SW 1271 (cell line): Measurements from ENCODE around the gene CMTM1.

Experiments used
- DNase-seq, 2 experiments: peaks; one replicate each; lab custom pipeline; 2025; lab: John Stamatoyannopoulos, UW

The CMTM1 gene

GRCh38 chr16:66566051-66566901 is at the start of gene CMTM1:
CMTM1 (plus strand) TSS chr16:66566439; CDS start chr16:66566514, 75 bp downstream.
- no peak for DNase-seq

- no peak for DNase-seq
Measured at GRCh38 chr16:66516509-66516807, 49.8 kb upstream of the CMTM1 start.

- DNase-seq = peak; percentile 95 to 98
Measured at GRCh38 chr16:66516808-66517585, 49.2 kb upstream of the CMTM1 start.

- DNase-seq = no peak
Measured at GRCh38 chr16:66517586-66518263, 48.5 kb upstream of the CMTM1 start.

- no peak for DNase-seq
Measured at GRCh38 chr16:66519482-66520373, 46.5 kb upstream of the CMTM1 start.

GRCh38 chr16:66520406-66521170 is 45.7 kb upstream of the CMTM1 start:
- no peak for DNase-seq

GRCh38 chr16:66521252-66521713 is 45.0 kb upstream of the CMTM1 start:
- no peak for DNase-seq

- DNase-seq = peak; percentile 49 to 83
Measured at GRCh38 chr16:66521951-66522771, 44.1 kb upstream of the CMTM1 start.

- DNase-seq = no peak
Measured at GRCh38 chr16:66522816-66523590, 43.2 kb upstream of the CMTM1 start.

- no peak for DNase-seq
Measured at GRCh38 chr16:66523861-66524354, 42.3 kb upstream of the CMTM1 start.

GRCh38 chr16:66524601-66525164 is 41.6 kb upstream of the CMTM1 start:
- DNase-seq = no peak

GRCh38 chr16:66525396-66526180 is 40.7 kb upstream of the CMTM1 start:
- DNase-seq = no peak

GRCh38 chr16:66528294-66528693 is 37.9 kb upstream of the CMTM1 start:
- DNase-seq = no peak

GRCh38 chr16:66529475-66529874 is 36.8 kb upstream of the CMTM1 start:
- DNase-seq = no peak

- no peak for DNase-seq
Measured at GRCh38 chr16:66534376-66534799, 31.9 kb upstream of the CMTM1 start.

GRCh38 chr16:66536525-66536924 is 29.7 kb upstream of the CMTM1 start:
- no peak for DNase-seq

GRCh38 chr16:66537236-66537635 is 29.0 kb upstream of the CMTM1 start:
- no peak for DNase-seq

- no peak for DNase-seq
Measured at GRCh38 chr16:66538910-66539309, 27.3 kb upstream of the CMTM1 start.
